HG02870 (cell line): Measurements from ENCODE around the gene EEF1AKMT3.
A peak's percentile ranks its signal among the peaks of the same experiment; 100 is the strongest.

Source experiments
- ATAC-seq: cut with Tn5 transposase; IDR thresholded peaks from one replicate; pipeline ENCODE4 v1.9.1; 2021; ENCODE audit warnings: mild to moderate bottlenecking, moderate library complexity; ENCODE audit not compliant: unreplicated experiment

The EEF1AKMT3 gene

GRCh38 chr12:57782243-57782607 is 9.8 kb downstream of the EEF1AKMT3 start:
- ATAC-seq = no peak

DNA sequence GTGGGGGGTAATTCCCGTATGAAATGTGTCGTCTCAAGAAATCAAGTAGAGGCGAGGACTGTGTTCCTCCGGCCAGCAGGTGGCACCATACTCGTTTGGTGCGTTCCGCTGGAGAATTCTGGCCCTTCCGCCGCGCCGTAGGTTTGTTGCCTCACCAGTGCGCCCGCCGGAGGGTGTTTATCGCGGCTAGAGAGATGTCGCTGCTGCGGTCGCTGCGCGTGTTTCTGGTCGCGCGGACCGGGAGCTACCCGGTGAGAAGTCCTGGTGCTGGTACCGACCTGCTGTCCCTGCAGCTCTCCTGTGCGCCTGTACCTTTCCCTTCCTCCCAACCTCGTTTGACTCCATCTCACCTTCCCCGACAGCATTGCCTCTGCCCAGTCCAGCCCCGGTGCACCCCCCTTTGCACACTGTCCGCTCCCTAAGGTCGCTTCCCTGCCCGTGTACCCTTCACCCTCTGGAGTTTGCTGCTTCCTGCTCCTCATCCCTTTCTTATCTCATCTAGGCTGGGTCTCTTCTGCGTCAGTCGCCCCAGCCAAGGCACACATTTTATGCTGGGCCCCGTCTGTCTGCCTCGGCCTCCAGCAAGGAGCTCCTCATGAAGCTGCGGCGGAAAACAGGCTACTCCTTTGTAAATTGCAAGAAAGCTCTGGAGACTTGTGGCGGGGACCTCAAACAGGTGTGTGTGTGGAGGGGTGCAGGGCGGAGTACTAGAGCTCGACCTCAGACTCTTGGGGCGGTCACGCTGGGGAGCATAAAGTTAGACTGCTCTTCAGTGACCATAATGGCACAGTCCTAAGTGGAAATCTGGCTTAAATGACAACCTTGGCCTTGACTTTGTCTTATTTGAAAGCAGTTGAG is 10.4 kb downstream of the EEF1AKMT3 start, which contains the start of gene TSFM:
TSFM (plus strand) TSS at position 180 of the 858 bp plus-strand sequence; CDS start at position 195, 15 bp downstream.
- peak; percentile 85 for ATAC-seq

DNA sequence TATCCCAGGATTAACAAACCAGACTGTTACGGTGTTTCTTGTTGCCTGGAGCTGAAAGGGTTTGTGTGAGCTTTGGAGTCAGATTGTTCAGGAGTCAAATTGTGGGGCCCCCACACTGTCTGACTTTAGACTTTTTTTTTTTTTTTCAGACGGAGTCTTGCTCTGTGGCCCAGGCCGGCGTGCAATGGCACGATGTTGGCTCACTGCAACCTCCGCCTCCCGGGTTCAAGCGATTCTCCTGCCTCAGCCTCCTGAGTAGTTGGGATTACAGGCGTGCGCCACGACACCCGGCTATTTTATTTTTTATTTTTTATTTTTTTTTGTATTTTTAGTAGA is 11.0 kb downstream of the EEF1AKMT3 start:
- ATAC-seq = no peak

GRCh38 chr12:57783861-57784260 is 11.4 kb downstream of the EEF1AKMT3 start:
- no peak for ATAC-seq

DNA sequence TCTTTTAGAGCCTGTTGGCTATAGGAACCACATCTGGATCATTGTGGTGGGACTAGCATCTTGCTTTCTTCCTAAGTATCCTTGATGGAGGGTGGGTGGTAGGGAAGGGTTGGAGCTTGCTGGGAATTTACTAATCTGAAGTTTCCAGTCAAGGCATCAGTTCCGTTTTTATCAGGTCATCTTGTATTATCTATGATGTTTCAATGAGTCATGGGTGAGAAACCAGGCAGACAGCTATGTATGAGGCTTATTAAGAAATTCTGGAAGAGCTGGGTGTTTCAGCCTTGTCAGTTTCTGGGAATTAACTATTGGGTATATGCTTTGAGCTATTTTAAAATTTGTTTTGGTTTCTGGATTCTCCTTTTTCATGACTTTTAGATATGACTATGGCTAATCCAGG is 21.5 kb downstream of the EEF1AKMT3 start:
- no peak for ATAC-seq

DNA sequence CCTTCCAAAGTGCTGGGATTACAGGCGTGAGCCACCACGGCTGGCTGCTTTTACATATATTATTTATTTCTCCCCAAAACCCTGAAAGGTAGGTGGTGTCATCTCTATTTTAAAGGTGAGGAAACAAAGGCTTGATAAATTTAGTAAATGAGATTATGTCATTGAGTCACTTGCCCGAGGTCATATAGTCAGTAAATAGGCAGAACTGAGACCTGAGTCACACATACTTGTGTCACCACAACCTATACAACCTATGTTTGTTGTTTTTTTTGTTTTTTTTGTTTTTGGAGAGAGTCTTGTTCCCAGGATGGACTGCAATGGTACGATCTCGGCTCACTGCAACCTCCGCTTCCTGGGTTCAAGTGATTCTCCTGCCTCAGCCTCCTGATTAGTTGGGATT is 22.9 kb downstream of the EEF1AKMT3 start:
- ATAC-seq = no peak

DNA sequence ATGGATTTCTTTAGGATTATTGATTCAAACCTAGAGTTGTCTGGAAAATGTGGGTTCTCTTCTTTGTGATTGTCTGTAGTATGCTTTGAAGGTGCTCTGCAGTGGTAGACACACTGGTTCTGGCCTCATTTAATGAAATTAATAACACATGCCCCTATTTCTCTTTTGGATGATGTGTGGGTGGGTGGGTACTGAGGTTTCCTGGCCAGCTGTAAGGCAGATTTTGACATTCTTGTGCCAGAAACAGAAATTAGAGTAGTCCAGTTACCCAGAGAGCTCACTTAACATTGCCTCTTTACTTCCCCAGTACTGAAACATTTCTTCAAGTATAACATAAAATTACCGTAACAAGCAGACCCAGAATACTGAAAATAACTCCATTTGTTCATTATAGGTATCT is 24.6 kb downstream of the EEF1AKMT3 start:
- ATAC-seq = no peak

- ATAC-seq = no peak
Observed at GRCh38 chr12:57797933-57798332, 25.5 kb downstream of the EEF1AKMT3 start.

DNA sequence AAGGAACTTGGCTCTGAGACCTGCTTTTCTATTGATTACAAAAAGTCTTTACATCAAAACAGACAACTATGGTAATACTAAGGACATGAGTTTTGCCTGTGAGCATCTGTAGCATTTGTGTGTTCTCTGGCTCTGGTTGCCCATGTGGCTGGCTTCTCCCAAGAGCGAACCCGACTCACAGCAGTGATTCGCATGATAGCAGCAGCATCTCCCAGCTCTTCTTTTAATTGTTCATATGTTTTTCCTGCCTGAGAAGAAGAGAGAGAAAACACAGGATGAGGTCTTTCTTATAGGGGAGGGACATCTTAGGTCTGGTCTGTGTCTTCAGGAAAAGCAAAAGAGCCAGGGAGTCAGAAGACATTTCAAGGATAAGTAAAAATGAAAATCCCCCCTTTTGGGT is 28.6 kb downstream of the EEF1AKMT3 start:
- no peak for ATAC-seq

DNA sequence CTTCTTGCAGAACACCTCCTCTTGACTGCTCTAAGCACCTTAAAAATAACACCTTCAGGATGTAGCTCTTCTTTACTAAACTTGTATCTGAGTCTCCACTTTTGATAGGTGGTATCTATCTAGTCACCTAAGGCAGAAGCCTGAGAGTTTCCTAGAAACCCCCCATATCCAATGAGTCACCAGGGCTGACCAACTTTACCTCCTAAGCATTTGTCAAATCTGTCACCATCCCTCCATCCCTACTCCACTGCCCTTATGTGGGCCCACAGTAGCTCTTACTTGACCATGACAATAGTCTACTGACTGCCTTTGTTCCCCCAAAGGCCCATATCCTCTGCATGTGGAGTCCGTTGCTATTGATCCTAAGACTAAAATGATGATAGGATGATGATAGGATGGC is 30.2 kb downstream of the EEF1AKMT3 start:
- ATAC-seq = no peak

DNA sequence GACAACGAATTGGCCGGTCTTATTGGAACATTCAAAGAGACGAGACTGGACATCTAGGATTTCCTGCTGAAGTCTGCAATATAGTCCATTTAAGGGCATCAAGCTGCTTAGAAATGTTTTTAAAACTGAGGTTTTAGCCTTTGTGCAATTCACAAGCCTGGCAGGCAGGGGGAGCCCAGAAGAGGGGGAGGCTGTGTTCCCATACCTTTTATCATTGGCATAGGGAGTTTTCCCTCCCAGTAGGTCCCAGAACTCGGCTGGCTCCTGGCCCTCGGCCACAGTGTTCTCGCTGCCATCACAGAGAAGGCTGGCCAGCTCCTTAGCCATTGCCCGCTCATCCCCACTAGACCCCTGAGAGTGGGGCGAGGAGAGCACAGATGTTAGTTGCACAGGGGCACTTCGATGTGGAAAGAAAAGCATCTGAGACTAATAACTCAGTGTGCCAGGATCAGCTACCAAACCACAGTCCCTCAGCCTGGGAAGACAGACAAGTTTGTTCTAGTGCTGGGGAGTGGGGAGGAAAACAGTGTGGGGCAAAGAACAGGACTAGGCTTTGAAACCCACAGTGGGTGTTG is 31.0 kb downstream of the EEF1AKMT3 start:
- no peak for ATAC-seq

DNA sequence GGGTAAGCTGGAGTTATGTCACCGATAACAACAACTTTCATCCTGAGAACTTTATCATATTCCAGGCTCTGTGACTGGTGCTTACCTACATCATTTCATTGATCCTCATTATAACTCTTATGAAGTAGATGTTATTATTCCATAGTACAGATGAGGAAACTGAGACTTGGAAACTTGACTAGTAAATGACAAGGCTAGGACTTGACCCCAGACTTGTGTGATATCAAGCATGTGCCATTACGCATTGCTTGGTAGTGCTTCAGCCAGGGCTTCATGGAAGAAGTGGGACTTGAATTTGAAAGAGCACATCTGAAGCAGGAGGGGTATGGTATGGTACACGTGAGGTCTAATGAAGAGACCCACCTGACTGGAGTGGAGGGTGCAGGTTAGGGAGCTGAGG is 34.3 kb downstream of the EEF1AKMT3 start:
- no peak for ATAC-seq

GRCh38 chr12:57807285-57807684 is 34.9 kb downstream of the EEF1AKMT3 start:
- ATAC-seq = no peak

DNA sequence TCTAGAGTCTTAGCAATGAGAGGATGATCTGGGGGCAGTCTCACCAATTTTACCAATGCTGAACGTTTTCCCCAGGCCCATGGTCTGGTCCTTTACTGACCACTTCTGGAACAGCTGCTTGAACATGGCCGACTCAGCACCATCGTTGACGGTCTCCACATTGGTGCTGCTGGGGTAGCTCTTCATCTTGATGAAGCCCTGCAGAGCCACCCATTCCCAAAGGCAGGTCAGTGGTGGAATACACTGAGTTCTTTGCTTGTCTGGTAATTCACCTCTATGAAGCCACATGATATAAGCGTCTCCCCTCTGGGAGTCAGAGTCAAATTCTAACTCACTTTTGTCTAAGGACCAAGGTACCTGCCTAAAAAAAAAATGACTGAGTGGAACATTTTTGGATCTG is 35.9 kb downstream of the EEF1AKMT3 start:
- no peak for ATAC-seq

- no peak for ATAC-seq
Observed at GRCh38 chr12:57809425-57809824, 37.0 kb downstream of the EEF1AKMT3 start.

DNA sequence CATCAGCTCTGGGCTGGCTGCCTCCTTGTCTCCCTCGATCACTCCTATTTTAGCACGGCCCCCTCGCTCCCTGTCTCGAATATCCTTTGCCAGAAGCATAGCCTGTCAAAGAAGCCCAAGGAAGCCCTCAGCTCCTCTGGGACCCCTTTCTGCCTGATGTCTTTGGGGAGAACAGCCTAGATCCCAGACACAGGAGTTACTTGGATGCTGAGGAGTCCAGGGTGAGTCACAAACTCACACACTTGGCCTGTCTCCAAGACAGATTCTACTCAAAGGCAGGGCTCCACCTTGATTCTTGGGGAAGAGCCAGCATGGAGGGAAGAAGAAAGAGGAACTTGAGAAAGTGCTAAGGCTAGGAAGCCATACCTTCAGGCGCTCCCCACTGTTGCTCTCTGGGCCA is 38.0 kb downstream of the EEF1AKMT3 start:
- ATAC-seq = no peak

GRCh38 chr12:57811028-57811755 is 38.8 kb downstream of the EEF1AKMT3 start:
- ATAC-seq = no peak

- ATAC-seq = no peak
Observed at GRCh38 chr12:57813111-57813970, 40.9 kb downstream of the EEF1AKMT3 start.

- no peak for ATAC-seq
Observed at GRCh38 chr12:57813971-57814772, 41.8 kb downstream of the EEF1AKMT3 start.
